Keratinocyte (primary cell): ENCODE data around the gene HPCAL1. TPM values are rescaled to one million over a fixed set of nuclear protein-coding genes. Genes with fewer than 3 reads are reported as not detected.

Experiments used
- DNase-seq: peaks from one replicate; pipeline ENCODE4 v3.0.0-alpha.2; 2011; ENCODE audit warnings: low read depth, missing footprints, low spot score
- FAIRE-seq: peaks from 2 replicates; lab custom pipeline; 2011; peaks lifted over from hg19 to GRCh38; lab: Jason Lieb, UNC
- H2AFZ ChIP-seq: 2 replicates; pipeline ENCODE4 v1.6.0; 2012; ENCODE audit warnings: low read length, control low read depth, inconsistent platforms; ENCODE audit not compliant: control insufficient read depth
- H3K27ac ChIP-seq: 2 replicates; pipeline ENCODE4 v1.5.1; 2011; ENCODE audit warnings: low read length; ENCODE audit not compliant: control insufficient read depth, insufficient read depth
- H3K27me3 ChIP-seq: 3 replicates; pipeline ENCODE4 v1.6.0; 2011; ENCODE audit warnings: low read length; ENCODE audit not compliant: control insufficient read depth, insufficient read depth; ENCODE audit errors: extremely low read depth
- H3K36me3 ChIP-seq, 2 experiments: 2 replicates in 1 of 2; 3 replicates in 1 of 2; pipeline ENCODE4 v1.5.1; 2011; ENCODE audit warnings: low read length in 2 of 2, mild to moderate bottlenecking in 1 of 2; ENCODE audit not compliant: control insufficient read depth in 2 of 2, insufficient read depth in 2 of 2; ENCODE audit errors: extremely low read depth in 1 of 2
- H3K4me1 ChIP-seq: 3 replicates; pipeline ENCODE4 v1.5.1; 2011; ENCODE audit warnings: low read length; ENCODE audit not compliant: control insufficient read depth, insufficient read depth; ENCODE audit errors: extremely low read depth
- H3K4me2 ChIP-seq: 3 replicates; pipeline ENCODE4 v1.6.0; 2011; ENCODE audit warnings: low read depth, low read length; ENCODE audit not compliant: control insufficient read depth, insufficient read depth; ENCODE audit errors: extremely low read depth
- H3K4me3 ChIP-seq, 3 experiments: fragments of 200-600 bp in 1 of 3; sonication (generic) in 1 of 3; 2 replicates in 2 of 3; 3 replicates in 1 of 3; pipeline ENCODE4 v1.5.1; 2011 to 2016; ENCODE audit warnings: low read length in 3 of 3, mild to moderate bottlenecking in 3 of 3, control low read depth in 2 of 3, inconsistent platforms in 1 of 3, low read depth in 1 of 3, mixed read lengths in 1 of 3, mixed run types in 1 of 3, moderate library complexity in 1 of 3; ENCODE audit not compliant: control insufficient read depth in 2 of 3, insufficient read depth in 2 of 3; ENCODE audit errors: extremely low read depth in 1 of 3
- H3K79me2 ChIP-seq: 2 replicates; pipeline ENCODE4 v1.6.0; 2012; ENCODE audit warnings: low read length; ENCODE audit not compliant: control insufficient read depth, insufficient read depth
- H3K9ac ChIP-seq: 3 replicates; pipeline ENCODE4 v1.6.0; 2011; ENCODE audit warnings: low read length; ENCODE audit not compliant: control insufficient read depth, insufficient read depth; ENCODE audit errors: extremely low read depth
- H3K9me1 ChIP-seq: 3 replicates; pipeline ENCODE4 v1.6.0; 2011; ENCODE audit warnings: low read length; ENCODE audit not compliant: control insufficient read depth, insufficient read depth; ENCODE audit errors: extremely low read depth
- H3K9me3 ChIP-seq: 2 replicates; pipeline ENCODE4 v1.5.1; 2012; ENCODE audit warnings: low read depth, low read length; ENCODE audit not compliant: control insufficient read depth
- H4K20me1 ChIP-seq: 3 replicates; pipeline ENCODE4 v1.6.0; 2011; ENCODE audit warnings: low read length; ENCODE audit not compliant: control insufficient read depth, insufficient read depth; ENCODE audit errors: extremely low read depth
- EZH2 ChIP-seq: IDR thresholded peaks from one replicate; pipeline ENCODE4 v1.6.1; 2012; ENCODE audit warnings: inconsistent platforms, mild to moderate bottlenecking, low read length, moderate library complexity
- dilution Hi-C: fragments of 300-500 bp; cut with MboI; formaldehyde crosslinking; loops from one replicate; pipeline ENCODE4 v1.7.0; 2020; ENCODE audit warnings: low sequenced_read_pairs; ENCODE audit not compliant: extremely low pct_ligation_motif_present
- polyA plus RNA-seq, 5 experiments: library from polyadenylated mRNA; depleted of rRNA in 3 of 5; stranded (reverse) in 3 of 5; stranded (forward) in 1 of 5; unstranded in 1 of 5; fragments of >200 nt; gene quantifications; 1 replicate in 1 of 5; 2 replicates in 3 of 5; 3 replicates in 1 of 5; pipeline versions ENCODE4 v1.2.1 to v1.2.3, GENCODE V29; 2011 to 2012; ENCODE audit warnings: missing spikeins in 2 of 5, low read depth in 1 of 5, low replicate concordance in 1 of 5
- TF ChIP-seq, protein P1 (sequence below), 3 experiments: IDR thresholded peaks in 1 of 3; conservative IDR thresholded peaks in 1 of 3; optimal IDR thresholded peaks in 1 of 3; 2 replicates in 2 of 3; 3 replicates in 1 of 3; pipeline versions ENCODE3 to v1.5.1; 2011; ENCODE audit warnings: low read length in 3 of 3, mild to moderate bottlenecking in 3 of 3, moderate library complexity in 2 of 3, control low read depth in 1 of 3, inconsistent platforms in 1 of 3; ENCODE audit not compliant: insufficient read depth in 2 of 3; ENCODE audit errors: extremely low read depth in 1 of 3

HPCAL1 gene
- polyA plus RNA-seq, 1 donor (not counting 4 experiments of a cell fraction or from before 2014, with no cell fraction given) = 18.0 TPM

GRCh38 chr2:10335046-10335840 lies 32.5 kb downstream of the HPCAL1 start:
- no peak for DNase-seq
- peaks cover 0 to 6% of the 10 kb centered on the region in 2 experiments for H3K36me3 ChIP-seq
- H3K27me3 ChIP-seq = no peaks in the 10 kb centered on the region
- peaks cover 3% of the 10 kb centered on the region for H3K9me1 ChIP-seq
- no peaks in the 10 kb centered on the region for H4K20me1 ChIP-seq
- no peak for FAIRE-seq
- no peak overlapping the region for H3K4me2 ChIP-seq
- no peak overlapping the region for H3K27ac ChIP-seq
- no peak overlapping the region for H3K9ac ChIP-seq
- peaks cover 27% of the 10 kb centered on the region for H3K79me2 ChIP-seq
- peaks cover 2% of the 10 kb centered on the region for H3K9me3 ChIP-seq
- no peak overlapping the region for H2AFZ ChIP-seq
- dilution Hi-C loops = no loop called here
- H3K4me3 ChIP-seq = no peak overlapping the region
- H3K4me1 ChIP-seq = peaks cover 19% of the 10 kb centered on the region
- TF ChIP-seq EZH2 = no peak
- TF ChIP-seq, protein P1, sequence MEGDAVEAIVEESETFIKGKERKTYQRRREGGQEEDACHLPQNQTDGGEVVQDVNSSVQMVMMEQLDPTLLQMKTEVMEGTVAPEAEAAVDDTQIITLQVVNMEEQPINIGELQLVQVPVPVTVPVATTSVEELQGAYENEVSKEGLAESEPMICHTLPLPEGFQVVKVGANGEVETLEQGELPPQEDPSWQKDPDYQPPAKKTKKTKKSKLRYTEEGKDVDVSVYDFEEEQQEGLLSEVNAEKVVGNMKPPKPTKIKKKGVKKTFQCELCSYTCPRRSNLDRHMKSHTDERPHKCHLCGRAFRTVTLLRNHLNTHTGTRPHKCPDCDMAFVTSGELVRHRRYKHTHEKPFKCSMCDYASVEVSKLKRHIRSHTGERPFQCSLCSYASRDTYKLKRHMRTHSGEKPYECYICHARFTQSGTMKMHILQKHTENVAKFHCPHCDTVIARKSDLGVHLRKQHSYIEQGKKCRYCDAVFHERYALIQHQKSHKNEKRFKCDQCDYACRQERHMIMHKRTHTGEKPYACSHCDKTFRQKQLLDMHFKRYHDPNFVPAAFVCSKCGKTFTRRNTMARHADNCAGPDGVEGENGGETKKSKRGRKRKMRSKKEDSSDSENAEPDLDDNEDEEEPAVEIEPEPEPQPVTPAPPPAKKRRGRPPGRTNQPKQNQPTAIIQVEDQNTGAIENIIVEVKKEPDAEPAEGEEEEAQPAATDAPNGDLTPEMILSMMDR (optimal IDR thresholded peaks at IDR 0.05 in 1 of 3, IDR thresholded peaks at IDR 0.05 in 1 of 3, conservative IDR thresholded peaks at IDR 0.05 in 1 of 3; ENCODE audit: extremely low read depth in 1 of 3, insufficient read depth in 2 of 3, low read length in 3 of 3) = no peak

DNA sequence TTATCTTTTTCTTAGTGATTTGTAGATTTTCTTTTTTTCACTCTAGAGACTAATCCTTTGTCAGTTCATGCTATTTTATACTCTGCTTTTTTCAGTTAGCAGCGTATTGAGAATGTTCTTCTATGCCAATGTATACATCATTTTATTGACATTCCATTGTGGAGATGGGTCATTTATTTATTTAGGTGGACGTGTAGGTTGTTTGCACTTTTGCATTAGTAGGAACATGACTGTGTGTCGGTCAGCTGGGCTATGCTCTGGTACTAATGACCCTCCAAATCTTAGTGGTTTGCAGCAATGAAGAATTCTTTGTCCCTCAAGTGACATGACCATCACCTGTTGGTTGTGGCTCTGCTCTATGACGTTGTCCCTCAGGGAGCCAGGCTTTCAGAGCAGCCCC lies 33.6 kb downstream of the HPCAL1 start:
- H2AFZ ChIP-seq = no peak overlapping the region
- no peak overlapping the region for H3K27ac ChIP-seq
- no peak for TF ChIP-seq EZH2
- TF ChIP-seq, protein P1 (optimal IDR thresholded peaks at IDR 0.05 in 1 of 3, IDR thresholded peaks at IDR 0.05 in 1 of 3, conservative IDR thresholded peaks at IDR 0.05 in 1 of 3; ENCODE audit: extremely low read depth in 1 of 3, insufficient read depth in 2 of 3, low read length in 3 of 3) = no peak
- no peaks in the 10 kb centered on the region for H4K20me1 ChIP-seq
- H3K4me3 ChIP-seq = no peak overlapping the region
- H3K4me1 ChIP-seq = peaks cover 23% of the 10 kb centered on the region
- peaks cover 21% of the 10 kb centered on the region for H3K79me2 ChIP-seq
- peaks cover 2% of the 10 kb centered on the region for H3K9me3 ChIP-seq
- peaks cover 0 to 6% of the 10 kb centered on the region in 2 experiments for H3K36me3 ChIP-seq
- no peaks in the 10 kb centered on the region for H3K27me3 ChIP-seq
- peaks cover 3% of the 10 kb centered on the region for H3K9me1 ChIP-seq
- dilution Hi-C loops = no loop called here
- no peak overlapping the region for H3K9ac ChIP-seq
- no peak for FAIRE-seq
- no peak overlapping the region for H3K4me2 ChIP-seq
- DNase-seq = no peak
